Posterior cingulate gyrus (tissue), 11 donors: ENCODE measurements around the gene DDX10.

Source experiments
- DNase-seq, 10 donors: peaks; one replicate each; pipeline versions ENCODE4 v3.0.0 to v3.0.0-alpha.2; 2020 to 2021; ENCODE audit warnings: mixed read lengths in 3 of 10
- intact Hi-C: fragments of 100-400 bp; cut with DNase I; formaldehyde crosslinking; loops from one replicate; pipeline ENCODE4 v1.15.1; 2023

The DDX10 gene

DNA sequence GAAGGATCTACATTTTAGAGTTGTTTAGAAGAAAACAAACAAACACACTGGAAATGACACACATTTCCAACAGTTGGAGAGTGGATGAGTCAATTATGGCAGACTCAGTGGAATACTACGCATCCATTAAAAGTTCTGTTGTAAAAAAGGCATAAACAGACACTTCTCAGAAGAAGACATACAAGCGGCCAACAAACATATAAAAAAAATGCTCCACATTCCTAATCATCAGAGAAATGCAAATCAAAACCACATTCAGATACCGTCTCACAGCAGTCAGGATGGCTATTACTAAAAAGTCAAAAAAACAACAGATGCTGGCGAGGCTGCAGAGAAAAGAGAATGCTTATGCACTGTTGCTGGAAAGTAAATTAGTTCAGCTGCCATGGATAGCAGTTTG, 298.2 kb downstream of the DDX10 start:
- no peak for DNase-seq
- intact Hi-C loops = no loop called here

DNA sequence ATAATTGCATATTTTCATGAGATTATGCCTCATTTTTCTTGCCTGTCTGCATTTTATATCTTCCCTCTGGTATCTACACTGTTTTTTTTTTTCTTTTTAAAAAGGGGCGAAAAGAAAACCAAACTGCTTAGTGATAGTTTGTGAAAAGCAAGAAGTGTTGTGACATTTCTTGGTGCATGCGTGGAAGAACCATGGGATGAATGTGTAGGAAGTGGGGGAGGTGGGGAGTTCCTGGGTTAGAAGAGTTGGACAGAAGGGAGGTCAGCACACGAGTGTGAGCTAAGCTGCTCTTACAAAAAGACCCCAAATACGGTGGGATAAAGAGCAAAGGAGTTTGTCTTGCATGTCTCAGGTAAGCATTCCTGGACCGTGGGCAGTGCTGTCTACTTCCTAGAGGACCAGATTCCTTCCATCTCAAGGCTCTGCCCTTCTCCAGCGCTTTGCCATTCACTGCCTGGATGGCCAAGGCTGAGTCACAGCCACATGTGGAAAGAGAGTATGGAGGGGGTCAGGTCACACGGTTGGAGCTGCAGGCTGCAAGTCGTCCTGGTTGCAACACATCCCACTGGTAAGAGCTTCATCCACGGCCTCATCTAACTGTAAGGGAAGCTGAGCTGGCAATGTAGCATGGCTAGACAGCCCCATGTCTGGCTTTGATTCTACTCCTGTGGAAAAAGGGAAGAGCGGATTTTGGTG, 300.6 kb downstream of the DDX10 start:
- intact Hi-C loops = no loop called here
- no peak for DNase-seq

DNA sequence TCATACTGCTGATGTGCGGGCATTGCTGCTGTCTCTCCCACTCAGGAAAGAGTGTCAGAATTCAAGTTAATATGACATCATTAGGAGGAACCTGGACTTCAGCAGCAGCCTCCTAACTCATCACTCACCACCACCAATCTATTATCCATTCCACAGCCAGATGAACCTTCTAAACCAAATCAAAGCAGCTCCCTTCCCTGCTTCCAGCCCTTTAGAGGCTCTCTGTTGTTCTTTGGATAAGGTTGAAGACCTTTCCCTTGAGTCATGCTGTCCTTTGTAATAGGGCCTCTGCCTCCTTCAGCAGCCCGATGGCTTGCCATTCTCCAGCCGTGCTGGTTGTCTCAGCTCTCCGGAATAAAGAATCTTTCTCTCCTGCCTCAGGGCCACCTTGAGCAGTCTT, 301.3 kb downstream of the DDX10 start:
- intact Hi-C loops = no loop called here

DNA sequence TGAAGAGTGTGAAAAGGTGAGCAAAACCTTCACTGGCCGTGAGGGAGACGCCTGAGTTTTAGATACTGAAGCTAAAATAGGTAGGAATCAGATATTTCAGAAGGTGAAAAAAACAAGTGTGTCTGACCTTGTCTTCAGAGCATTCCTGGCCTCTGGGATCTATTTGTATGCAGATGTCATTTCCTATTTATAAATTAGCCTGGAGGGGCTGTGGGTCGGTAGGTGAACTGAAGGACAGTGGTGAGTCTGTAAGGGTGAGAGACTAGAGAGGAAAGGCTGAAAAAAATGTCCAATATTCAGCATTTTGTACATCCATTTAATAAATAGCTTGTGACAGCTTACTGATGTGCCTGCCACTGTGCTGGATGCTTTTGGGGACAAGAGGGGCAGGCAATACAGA, 302.1 kb downstream of the DDX10 start:
- intact Hi-C loops = no loop called here
- no peak for DNase-seq

More for the DNA sequence above, 301.3 kb downstream of the DDX10 start:
- DNase-seq = no peak

DNA sequence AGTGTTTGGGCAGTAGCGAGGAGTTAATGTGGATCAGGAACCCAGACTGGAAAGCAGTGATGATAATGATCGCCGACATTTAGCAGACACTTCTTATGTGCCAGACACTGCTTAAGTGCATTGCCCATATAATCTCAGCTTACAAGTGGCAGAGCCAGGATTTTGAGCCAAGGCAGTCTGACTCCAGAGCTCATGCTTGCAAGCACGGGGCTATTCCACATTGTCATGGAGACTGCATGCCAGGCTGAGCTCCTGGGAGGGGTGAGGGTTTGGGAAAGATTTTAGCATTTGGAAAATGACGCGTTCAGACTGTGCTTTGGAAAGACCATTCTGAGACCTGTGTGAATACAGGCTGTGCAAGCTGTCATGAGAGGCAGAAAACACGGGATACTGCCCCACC, 302.7 kb downstream of the DDX10 start:
- peak in 9 of 10 donors; percentile 20 to 92 (median 48) for DNase-seq

DNA sequence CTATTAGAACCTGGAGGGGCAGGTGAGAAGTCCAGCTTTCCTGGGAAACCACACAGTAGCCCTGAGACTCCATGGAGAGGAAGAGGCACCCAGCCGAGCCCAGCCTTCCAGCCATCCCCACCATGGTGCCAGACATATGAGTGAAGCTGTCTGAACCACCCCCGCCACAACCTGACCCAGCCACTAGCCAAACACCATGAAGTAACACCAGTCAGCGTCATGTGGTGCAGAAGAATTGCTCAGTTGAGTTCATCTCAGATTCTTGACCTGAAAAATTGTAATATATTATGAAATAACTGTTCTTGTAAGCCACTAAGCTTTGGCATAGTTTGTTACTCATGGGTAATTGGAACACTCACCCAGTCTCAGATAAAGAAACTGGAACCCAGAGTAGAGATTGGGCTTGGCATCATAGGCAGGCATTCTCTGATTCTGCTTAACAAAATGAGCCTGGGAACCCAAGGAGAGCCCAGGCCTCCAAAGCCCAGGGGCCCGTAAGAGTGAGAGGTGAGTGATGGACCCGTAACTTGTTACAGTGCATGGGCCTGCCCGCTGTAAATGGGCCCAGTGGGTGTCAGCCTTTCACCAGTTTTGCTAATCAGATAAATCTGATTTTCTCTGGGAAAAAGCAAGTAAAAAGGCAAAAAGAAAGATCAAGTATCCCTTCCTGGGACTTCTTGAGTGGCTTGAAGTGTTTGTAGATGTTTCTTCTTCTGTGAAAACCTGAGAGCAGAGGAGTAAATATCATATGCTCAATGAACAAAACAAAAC, 305.5 kb downstream of the DDX10 start:
- intact Hi-C loops = no loop called here
- no peak for DNase-seq

More for the DNA sequence above, 302.7 kb downstream of the DDX10 start:
- intact Hi-C loops = no loop called here

DNA sequence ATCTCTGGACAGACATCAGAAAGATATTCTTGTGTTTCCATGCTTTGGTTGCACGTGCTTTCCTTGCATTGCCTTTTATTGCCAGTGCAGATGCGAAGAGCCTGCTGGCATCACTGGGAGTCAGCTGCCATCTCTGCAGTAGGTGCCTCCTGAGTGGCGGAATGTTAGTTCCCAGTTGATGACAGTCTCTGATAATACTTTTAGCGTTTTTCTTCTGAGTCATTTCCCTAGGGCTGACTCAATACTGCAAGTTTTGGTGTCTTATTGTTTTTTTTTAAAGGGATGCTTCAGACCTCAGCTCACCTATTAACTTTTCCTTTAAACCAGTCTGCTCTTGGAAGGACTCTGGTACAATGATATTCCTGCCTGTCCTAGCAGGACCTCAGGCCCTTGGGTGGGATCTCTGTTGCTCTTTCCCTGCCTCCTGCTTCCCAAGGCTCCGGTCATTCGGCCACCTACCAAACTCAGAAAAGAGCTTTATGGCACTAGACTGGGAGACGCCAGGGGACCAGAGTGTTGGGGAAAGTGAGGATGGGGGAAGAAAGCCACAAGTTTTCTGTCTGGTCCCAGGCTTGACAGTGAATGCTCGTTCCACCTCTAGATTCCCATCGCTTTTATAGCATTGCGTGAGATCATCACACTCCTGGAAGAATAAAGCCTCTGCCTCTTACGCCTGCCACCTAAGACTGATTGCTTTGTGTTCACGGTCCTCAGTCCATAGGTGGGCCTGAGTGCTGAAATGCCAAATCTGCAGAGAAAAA, 308.7 kb downstream of the DDX10 start:
- intact Hi-C loops = no loop called here
- DNase-seq = no peak

DNA sequence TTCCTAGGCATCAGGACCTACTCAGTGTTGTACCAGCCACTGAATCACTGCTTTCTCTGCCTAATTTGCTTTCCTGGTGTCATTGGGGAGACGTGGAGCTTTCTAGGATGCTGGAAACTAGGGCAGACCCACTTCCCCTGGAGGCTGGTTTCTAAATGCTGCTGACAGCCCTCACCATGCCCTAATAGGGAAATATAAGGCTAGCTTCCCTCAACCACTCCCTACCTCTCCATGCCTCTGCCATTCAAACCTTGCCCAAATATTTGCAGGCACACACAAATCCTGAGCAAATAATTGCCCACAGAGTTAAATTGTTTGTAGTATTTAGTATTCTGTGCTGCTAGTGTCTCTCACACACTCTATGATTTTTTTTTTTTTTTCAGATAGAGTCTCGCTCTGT, 310.2 kb downstream of the DDX10 start:
- intact Hi-C loops = no loop called here
- no peak for DNase-seq

DNA sequence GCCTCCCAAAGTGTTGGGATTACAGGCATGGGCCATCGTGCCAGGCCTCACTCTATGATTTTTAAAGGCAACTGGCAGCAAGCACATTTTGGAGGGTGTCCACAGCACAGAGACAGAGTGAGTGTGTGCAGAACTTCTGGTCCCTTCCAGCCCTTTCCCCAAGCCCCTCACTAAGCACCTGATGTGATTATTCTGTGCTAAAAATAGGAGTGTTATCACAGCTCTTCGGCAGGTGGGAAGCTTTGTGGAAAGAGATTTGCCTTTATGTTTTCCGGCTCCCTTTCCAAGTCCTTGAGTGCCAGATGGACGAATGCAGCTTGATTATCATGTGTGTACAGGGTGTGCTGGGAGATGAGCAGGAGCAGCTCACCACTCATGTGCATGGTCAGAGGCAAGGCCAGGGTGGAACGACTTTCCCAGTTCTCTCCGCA, 310.8 kb downstream of the DDX10 start:
- intact Hi-C loops = no loop called here
- peak in 3 of 10 donors; percentile 21 to 82 (median 80) for DNase-seq

DNA sequence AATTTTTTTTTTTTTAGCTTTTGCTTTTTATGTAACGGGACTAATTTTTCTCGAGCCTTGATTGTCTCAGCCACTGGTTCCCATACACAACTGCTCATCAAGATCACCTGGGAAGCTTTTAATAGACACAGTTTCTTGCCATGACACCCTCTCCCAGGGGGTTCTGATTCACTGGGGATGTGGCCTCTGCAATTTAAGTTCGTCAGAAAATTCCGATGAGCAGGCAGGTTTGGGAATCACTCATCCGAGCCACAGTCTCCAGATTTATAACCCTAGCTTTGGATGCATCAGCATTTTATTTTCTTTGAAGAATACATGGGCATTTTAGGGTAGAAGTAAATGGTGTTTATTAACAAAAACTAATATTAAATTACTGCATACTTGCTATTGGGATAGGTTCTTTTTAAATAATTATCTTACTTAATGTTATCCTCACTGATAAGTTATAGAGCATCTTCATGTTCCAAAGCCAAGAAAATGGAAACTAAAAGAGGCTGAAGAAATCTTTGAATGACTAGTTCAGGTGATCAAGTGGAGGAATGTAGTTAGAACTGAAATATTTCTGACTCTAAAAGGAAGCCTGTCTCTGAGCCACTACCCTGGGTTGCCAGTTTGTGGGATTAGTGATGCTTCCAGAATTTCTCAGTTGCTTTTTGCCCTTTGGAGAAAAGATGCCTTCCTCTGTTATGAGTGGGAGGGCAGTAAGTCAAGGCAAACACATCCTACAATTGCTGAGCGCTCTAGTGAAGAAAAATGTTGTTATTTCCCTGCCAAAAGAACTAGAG, 319.0 kb downstream of the DDX10 start:
- intact Hi-C loops = no loop called here
- no peak for DNase-seq

DNA sequence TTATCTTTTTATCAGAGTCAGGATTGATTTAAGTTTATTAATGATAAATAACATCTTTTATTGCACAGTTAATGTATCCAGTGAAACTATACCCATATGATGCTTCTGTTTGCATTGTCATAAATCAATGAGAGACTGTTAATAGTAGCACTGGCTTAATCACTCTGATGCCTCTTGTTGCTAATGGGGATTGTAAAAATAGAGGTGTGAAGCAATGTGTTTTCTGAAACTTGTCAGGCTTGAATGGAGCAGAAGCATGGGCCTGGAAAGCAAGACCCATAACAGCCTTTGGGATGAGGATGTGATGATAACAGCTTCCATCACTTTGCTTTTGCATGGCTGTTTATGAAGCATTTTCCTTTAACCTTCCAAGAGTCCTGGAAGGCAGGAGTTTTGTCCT, 319.7 kb downstream of the DDX10 start:
- intact Hi-C loops = no loop called here
- no peak for DNase-seq

DNA sequence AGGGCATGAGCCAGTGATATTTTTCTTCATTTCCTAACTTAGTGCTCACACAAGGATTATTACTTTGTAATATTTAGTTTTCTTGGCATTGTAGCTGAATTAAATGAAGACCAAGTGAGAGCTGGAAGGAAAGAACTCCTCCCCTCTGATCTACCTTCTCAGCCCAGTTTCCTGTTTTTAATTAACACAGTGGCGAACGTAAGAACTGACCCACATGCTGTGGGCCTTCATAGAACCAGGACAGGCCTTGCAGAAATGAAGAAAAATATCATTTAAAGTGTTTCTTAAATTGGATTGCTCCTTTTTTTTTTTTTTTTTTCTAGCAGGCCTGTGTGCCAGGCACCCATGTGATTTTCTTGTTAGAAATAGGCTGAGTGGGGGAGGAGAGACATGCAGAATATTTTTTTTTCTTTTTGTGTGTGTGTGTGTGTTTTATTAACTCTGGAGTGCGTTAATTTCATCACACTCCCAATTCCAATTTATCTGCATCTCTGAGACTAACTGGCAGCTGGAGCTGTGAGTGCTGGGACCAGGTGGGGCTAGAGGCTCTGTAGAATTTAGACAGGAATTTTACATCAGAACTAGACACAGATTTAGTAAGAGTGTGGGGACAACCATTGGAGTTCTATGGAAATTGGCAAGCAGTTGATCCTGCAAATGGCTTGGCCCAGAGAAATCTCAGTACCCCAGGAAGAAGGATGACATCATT, 320.5 kb downstream of the DDX10 start:
- intact Hi-C loops = no loop called here
- peak in 2 of 10 donors; percentile 17 to 82 for DNase-seq

DNA sequence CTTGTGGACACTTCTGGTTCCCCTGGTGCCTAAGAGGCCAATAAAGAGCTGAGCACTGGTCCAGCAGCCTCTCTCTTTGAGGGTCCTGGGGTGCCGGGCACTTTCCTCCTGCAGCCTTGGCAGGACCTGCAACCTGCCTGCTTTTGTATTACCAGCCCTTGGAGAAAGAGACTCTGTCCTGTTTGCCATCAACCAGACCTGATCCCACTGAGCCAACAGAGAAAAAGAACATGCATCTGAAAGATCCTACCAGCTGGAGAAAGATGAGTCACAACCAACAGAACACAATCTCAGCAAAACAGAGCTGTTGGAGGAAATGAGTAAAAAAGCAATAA, 321.0 kb downstream of the DDX10 start:
- no peak for DNase-seq
- intact Hi-C loops = no loop called here
